Thyroid gland (tissue), 4 donors: Measurements from ENCODE around the gene DLGAP1. TPM values are rescaled to one million over a fixed set of nuclear protein-coding genes. Genes with fewer than 3 reads are reported as not detected.

Source experiments
- DNase-seq, 2 donors: peaks; one replicate each; pipeline ENCODE4 v3.0.0-alpha.2; 2019
- H3K27ac ChIP-seq, 3 donors: fragments of 200-600 bp; sonication (generic); 1 replicate in 2 of 3; 2 replicates in 1 of 3; pipeline ENCODE4 v1.5.1; 2016 to 2019; ENCODE audit warnings: mild to moderate bottlenecking in 1 of 3, moderate library complexity in 1 of 3
- H3K27me3 ChIP-seq: fragments of 200-600 bp; sonication (generic); one replicate; pipeline ENCODE4 v1.5.1; 2019
- H3K36me3 ChIP-seq, 2 donors: fragments of 200-600 bp; sonication (generic); one replicate each; pipeline ENCODE4 v1.5.1; 2016 to 2019
- H3K4me1 ChIP-seq, 2 donors: fragments of 200-600 bp; sonication (generic); one replicate each; pipeline ENCODE4 v1.5.1; 2017 to 2019
- H3K4me3 ChIP-seq, 3 donors: fragments of 200-600 bp; sonication (generic); replicated peaks in 1 of 3; 1 replicate in 2 of 3; 2 replicates in 1 of 3; pipeline ENCODE4 v1.5.1; 2016; ENCODE audit warnings: mild to moderate bottlenecking in 1 of 3
- H3K9me3 ChIP-seq: fragments of 200-600 bp; sonication (generic); one replicate; pipeline ENCODE4 v1.5.1; 2017
- POLR2A ChIP-seq, 2 donors: fragments of 450-650 bp; IDR thresholded peaks; one replicate each; pipeline ENCODE4 v1.6.1; 2017; ENCODE audit warnings: antibody characterized with exemption in 2 of 2, mild to moderate bottlenecking in 2 of 2, moderate library complexity in 1 of 2
- whole genome bisulfite sequencing, 2 donors: methylation state at CpG; one replicate each; pipeline ENCODE4 v1.1.5; 2017; 5-methylcytosine and 5-hydroxymethylcytosine counted together
- intact Hi-C: fragments of 100-400 bp; cut with DNase I; formaldehyde crosslinking; loops from one replicate; pipeline ENCODE4 v1.15.1; 2023
- total RNA-seq, 4 donors: library from RNA; depleted of rRNA; stranded (reverse); fragments of >200 nt; gene quantifications; one replicate each; pipeline ENCODE4 v1.2.3, GENCODE V29; 2016
- TF ChIP-seq, protein P1 (sequence below), 6 experiments: fragments of 200-600 bp in 3 of 6; fragments of 450-650 bp in 3 of 6; sonication (generic) in 3 of 6; IDR thresholded peaks; one replicate each; pipeline ENCODE4 v1.5.1; 2016 to 2019; ENCODE audit warnings: antibody characterized with exemption in 6 of 6, mild to moderate bottlenecking in 2 of 6, inconsistent platforms in 1 of 6, moderate library complexity in 1 of 6

Gene DLGAP1
- total RNA-seq, 4 donors from 2014 or later = 0.25 to 2.7 (median 0.77) TPM

DNA sequence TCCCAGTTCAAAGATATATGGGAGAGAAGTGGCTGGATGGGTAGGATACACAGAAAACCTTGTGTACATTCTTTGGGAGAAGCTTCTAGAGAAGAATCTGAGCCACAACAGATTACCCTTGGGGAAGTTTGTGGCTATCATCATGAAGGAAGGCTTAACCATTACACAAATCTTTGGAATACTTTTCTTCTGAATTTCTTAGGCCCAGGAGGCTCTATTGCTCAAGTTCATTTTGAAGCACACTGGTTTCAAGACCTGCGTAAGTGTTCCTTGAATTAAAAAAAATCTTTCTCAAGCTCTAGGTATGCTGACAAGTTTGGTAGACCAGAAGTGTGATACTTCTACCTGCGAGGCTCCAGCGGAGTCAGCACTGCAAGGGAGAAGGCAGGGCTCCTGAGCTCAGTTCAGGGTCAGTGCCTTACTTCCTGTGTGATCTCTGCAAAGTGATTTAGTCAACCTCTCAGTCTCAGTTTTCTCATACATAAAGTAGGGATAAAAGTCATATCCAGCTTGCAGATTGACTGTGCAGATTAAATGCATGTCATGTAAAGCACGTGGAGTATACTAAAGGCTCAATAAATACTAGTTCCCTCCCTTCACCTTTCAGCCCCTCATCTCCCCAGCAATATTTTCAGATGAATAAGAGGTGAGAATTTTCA is 438.6 kb downstream of the DLGAP1 start:
- DNase-seq = no peak
- H3K4me3 ChIP-seq = no peak overlapping the region
- no peaks in the 10 kb centered on the region for H3K27me3 ChIP-seq
- H3K27ac ChIP-seq = no peak overlapping the region
- TF ChIP-seq, protein P1, sequence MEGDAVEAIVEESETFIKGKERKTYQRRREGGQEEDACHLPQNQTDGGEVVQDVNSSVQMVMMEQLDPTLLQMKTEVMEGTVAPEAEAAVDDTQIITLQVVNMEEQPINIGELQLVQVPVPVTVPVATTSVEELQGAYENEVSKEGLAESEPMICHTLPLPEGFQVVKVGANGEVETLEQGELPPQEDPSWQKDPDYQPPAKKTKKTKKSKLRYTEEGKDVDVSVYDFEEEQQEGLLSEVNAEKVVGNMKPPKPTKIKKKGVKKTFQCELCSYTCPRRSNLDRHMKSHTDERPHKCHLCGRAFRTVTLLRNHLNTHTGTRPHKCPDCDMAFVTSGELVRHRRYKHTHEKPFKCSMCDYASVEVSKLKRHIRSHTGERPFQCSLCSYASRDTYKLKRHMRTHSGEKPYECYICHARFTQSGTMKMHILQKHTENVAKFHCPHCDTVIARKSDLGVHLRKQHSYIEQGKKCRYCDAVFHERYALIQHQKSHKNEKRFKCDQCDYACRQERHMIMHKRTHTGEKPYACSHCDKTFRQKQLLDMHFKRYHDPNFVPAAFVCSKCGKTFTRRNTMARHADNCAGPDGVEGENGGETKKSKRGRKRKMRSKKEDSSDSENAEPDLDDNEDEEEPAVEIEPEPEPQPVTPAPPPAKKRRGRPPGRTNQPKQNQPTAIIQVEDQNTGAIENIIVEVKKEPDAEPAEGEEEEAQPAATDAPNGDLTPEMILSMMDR (IDR thresholded peaks at IDR 0.05) = no peak
- no peak for TF ChIP-seq POLR2A (IDR thresholded peaks at IDR 0.05)
- H3K36me3 ChIP-seq = no peaks in the 10 kb centered on the region
- intact Hi-C loops = no loop called here
- WGBS, 2 donors = 67 to 78% methylated on average over 4 of the region's 4 CpGs
- no peaks in the 10 kb centered on the region for H3K9me3 ChIP-seq
- H3K4me1 ChIP-seq = no peaks in the 10 kb centered on the region

- no peaks in the 10 kb centered on the region for H3K9me3 ChIP-seq
- H3K4me1 ChIP-seq = no peaks in the 10 kb centered on the region
- intact Hi-C loops = no loop called here
- H3K27ac ChIP-seq = no peak overlapping the region
- no peaks in the 10 kb centered on the region for H3K36me3 ChIP-seq
- no peak for TF ChIP-seq POLR2A (IDR thresholded peaks at IDR 0.05)
- no peak overlapping the region for H3K4me3 ChIP-seq
- no peak for DNase-seq
- no peaks in the 10 kb centered on the region for H3K27me3 ChIP-seq
Measured at GRCh38 chr18:4007846-4008245, 447.3 kb downstream of the DLGAP1 start.

- H3K4me1 ChIP-seq = no peaks in the 10 kb centered on the region
- H3K27me3 ChIP-seq = no peaks in the 10 kb centered on the region
- no peaks in the 10 kb centered on the region for H3K36me3 ChIP-seq
- H3K4me3 ChIP-seq = no peak overlapping the region
- no peak for DNase-seq
- WGBS, 2 donors = 48 to 59% methylated on average over 8 of the region's 8 CpGs
- no peak for TF ChIP-seq POLR2A (IDR thresholded peaks at IDR 0.05)
- TF ChIP-seq, protein P1 (IDR thresholded peaks at IDR 0.05) = no peak
- no peak overlapping the region for H3K27ac ChIP-seq
- no peaks in the 10 kb centered on the region for H3K9me3 ChIP-seq
- intact Hi-C loops = loop anchor here (5.0 kb wide), 1 partner anchor 232 kb away; no protein-coding TSS in a partner anchor
Measured at GRCh38 chr18:4004183-4004829, 450.8 kb downstream of the DLGAP1 start.

GRCh38 chr18:3998698-3999333 is 456.3 kb downstream of the DLGAP1 start:
- Histone ChIP-seq H3K4me1 (no peaks in the 10 kb centered on the region), H3K4me3 (no peak overlapping the region), H3K9me3 (no peaks in the 10 kb centered on the region), H3K36me3 (no peaks in the 10 kb centered on the region), H3K27me3 (no peaks in the 10 kb centered on the region), H3K27ac (no peak overlapping the region)
- DNase-seq = peak; percentile 21
- TF ChIP-seq, protein P1 (IDR thresholded peaks at IDR 0.05) = peak; percentile 41 to 74 (median 64)
- no peak for TF ChIP-seq POLR2A (IDR thresholded peaks at IDR 0.05)
- intact Hi-C loops = loop anchor here (10.0 kb wide), 2 partner anchors 294 to 714 kb away; no protein-coding TSS in a partner anchor
- WGBS, 2 donors = 15 to 27% methylated on average over 4 of the region's 4 CpGs

DNA sequence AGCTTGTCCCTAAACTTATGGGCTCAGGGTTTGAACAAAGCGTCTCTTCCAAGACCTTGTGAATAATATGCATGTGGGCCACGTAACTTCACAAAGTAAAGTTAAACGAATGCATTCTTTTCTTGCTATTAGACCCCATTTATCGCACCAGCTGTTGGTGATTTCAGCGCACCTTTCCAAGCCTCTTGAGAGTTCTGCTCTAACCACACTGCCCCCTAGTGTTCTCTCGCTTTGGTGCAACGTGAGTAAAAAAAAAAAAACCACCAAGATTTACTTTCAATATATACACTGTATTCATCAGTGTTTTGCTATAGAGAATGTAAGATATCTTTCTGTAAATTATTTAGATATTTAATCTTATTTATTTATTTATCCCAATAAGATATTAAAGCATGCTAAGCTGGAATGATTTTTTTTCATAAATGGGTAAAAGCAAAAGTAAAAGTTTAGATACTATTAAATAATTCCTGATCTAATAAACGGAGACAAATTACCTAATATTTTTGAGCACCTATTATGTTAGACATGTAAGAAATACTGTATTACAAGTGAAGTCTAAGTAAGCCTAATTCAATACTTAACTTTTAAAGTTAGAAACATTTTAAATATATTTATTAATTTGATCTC is 459.5 kb downstream of the DLGAP1 start:
- WGBS, 2 donors = 19 to 21% methylated on average over 8 of the region's 8 CpGs
- Histone ChIP-seq H3K4me3 (no peak overlapping the region), H3K36me3 (no peaks in the 10 kb centered on the region), H3K27me3 (no peaks in the 10 kb centered on the region), H3K9me3 (no peaks in the 10 kb centered on the region), H3K4me1 (no peaks in the 10 kb centered on the region), H3K27ac (no peak overlapping the region)
- intact Hi-C loops = loop anchor here (10.0 kb wide), 2 partner anchors 291 to 711 kb away; no protein-coding TSS in a partner anchor
- peak; percentile 47 to 58 for DNase-seq
- TF ChIP-seq, protein P1 (IDR thresholded peaks at IDR 0.05) = peak; percentile 58 to 81 (median 74)
- no peak for TF ChIP-seq POLR2A (IDR thresholded peaks at IDR 0.05)
